ENCODE measurements around the gene PTPRG.

PTPRG gene

GRCh38 chr3:62319570-62320243 lies 758.3 kb downstream of the PTPRG start:
- no peak for DNase-seq

DNA sequence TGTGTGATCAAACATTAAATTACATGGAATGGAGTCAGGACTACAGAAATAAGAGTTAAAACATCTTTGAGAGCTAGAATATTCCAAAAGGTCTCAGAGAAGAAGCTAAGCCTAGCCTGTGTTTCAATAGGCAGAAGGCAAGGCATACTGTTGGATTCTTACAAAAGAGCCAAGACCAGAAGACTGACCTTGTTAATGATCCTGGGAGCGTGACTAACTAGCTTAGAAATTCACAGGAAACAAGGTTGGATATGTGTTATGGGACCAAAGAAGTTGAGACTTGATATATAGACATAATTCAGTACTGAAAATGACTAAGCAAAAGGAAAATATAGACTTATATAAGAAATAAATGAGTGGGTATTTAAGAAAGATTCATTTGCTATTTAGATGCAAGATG lies 761.9 kb downstream of the PTPRG start:
- DNase-seq, result no peak

GRCh38 chr3:62325896-62326295 lies 764.5 kb downstream of the PTPRG start:
- no peak for DNase-seq

DNA sequence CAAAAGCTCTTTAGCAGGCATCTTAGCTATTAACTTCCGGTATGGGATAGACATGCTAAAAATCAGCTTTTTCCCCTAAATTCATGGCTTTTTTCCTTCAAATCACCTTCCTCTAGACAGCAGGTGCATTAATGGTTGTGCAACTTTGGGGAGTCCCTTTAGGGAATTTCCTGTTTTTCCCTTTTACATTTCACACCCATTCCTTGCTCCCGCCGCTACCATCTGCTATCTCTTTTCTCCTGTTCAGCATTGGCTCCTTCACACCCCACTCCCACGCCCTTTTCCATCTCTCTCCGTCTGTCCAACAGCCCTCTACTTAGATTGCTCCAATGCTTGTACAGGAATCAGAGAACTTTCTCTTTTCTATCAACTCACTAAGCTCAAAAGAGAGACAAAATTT lies 768.6 kb downstream of the PTPRG start:
- no peak for DNase-seq

- no peak for DNase-seq
These were observed 770.6 kb downstream of the PTPRG start for GRCh38 chr3:62332017-62332416.

- no peak for DNase-seq
These were observed 771.5 kb downstream of the PTPRG start for GRCh38 chr3:62332835-62333244.

DNA sequence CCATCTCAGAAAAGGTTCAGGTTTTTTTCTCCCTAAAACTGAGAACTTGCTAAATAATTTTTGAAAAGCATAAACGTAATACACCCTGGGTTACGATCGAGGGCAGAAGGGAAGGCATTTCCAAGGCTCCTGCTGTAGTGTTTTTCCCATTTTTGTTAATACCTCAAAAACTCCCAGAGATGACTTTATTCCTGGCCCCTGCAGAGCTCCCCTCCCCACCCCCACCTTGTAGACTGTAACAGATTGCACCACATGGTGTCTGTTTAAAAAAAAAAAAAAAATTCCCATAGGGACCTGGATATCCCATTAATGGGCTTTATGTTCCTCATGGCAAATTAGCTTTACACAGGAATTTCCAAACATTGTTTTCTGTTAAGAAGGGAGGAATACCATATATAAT lies 773.8 kb downstream of the PTPRG start:
- no peak for DNase-seq

- DNase-seq, result no peak
These were observed 782.4 kb downstream of the PTPRG start for GRCh38 chr3:62343755-62344154.

Measured in 8988T (cell line).